Measurements from ENCODE around the gene ORC5.

GRCh38 chr7:104096683-104097082 is 111.1 kb downstream of the ORC5 start:
- TF ChIP-seq CHD2 (IDR thresholded peaks at IDR 0.05; ENCODE audit: borderline replicate concordance, low read depth, low read length): no peak
- no peak for TF ChIP-seq CTCF (IDR thresholded peaks at IDR 0.05 in 2 of 3, conservative IDR thresholded peaks at IDR 0.05 in 1 of 3; ENCODE audit: control insufficient read depth in 2 of 3, extremely low read depth in 1 of 3, insufficient read depth in 1 of 3, low read depth in 3 of 3, low read length in 3 of 3)
- no peak for TF ChIP-seq JUND (IDR thresholded peaks at IDR 0.05; ENCODE audit: low read depth, low read length)
- TF ChIP-seq WRNIP1 (IDR thresholded peaks at IDR 0.05; ENCODE audit: borderline replicate concordance, low read depth, low read length): no peak
